Measurements from ENCODE around the gene NCF4.

NCF4 gene

GRCh38 chr22:36865346-36865745 lies 4.5 kb downstream of the NCF4 start:
- DNase-seq = no peak

GRCh38 chr22:36867695-36868094 lies 6.9 kb downstream of the NCF4 start:
- DNase-seq = no peak

- DNase-seq = no peak
Observed at GRCh38 chr22:36868546-36869181, 7.9 kb downstream of the NCF4 start.

- DNase-seq = no peak
Observed at GRCh38 chr22:36870250-36870649, 9.4 kb downstream of the NCF4 start.

- no peak for DNase-seq
Observed at GRCh38 chr22:36871669-36872081, 10.9 kb downstream of the NCF4 start.

GRCh38 chr22:36872084-36872483 lies 11.3 kb downstream of the NCF4 start:
- DNase-seq = no peak

GRCh38 chr22:36872866-36873498 lies 12.2 kb downstream of the NCF4 start:
- no peak for DNase-seq

GRCh38 chr22:36873614-36874308 lies 13.0 kb downstream of the NCF4 start:
- peak; percentile 9 for DNase-seq

GRCh38 chr22:36874309-36874696 lies 13.5 kb downstream of the NCF4 start:
- DNase-seq = no peak

- DNase-seq = no peak
Observed at GRCh38 chr22:36874736-36875135, 13.9 kb downstream of the NCF4 start.

GRCh38 chr22:36875741-36876140 lies 14.9 kb downstream of the NCF4 start:
- no peak for DNase-seq

- DNase-seq = no peak
Observed at GRCh38 chr22:36879775-36880174, 19.0 kb downstream of the NCF4 start.

- no peak for DNase-seq
Observed at GRCh38 chr22:36881504-36882245, 20.9 kb downstream of the NCF4 start.

GRCh38 chr22:36884349-36885158 lies 23.7 kb downstream of the NCF4 start:
- DNase-seq = no peak

- no peak for DNase-seq
Observed at GRCh38 chr22:36885474-36885873, 24.7 kb downstream of the NCF4 start.

- DNase-seq = no peak
Observed at GRCh38 chr22:36886016-36886415, 25.2 kb downstream of the NCF4 start.

GRCh38 chr22:36887162-36887561 lies 26.4 kb downstream of the NCF4 start:
- DNase-seq = no peak

GRCh38 chr22:36891646-36892045 lies 30.8 kb downstream of the NCF4 start:
- no peak for DNase-seq

- DNase-seq = no peak
Observed at GRCh38 chr22:36892292-36892691, 31.5 kb downstream of the NCF4 start.

GRCh38 chr22:36893262-36893661 lies 32.5 kb downstream of the NCF4 start:
- no peak for DNase-seq

GRCh38 chr22:36894266-36894665 lies 33.5 kb downstream of the NCF4 start:
- DNase-seq = no peak

GRCh38 chr22:36897611-36898010 lies 36.8 kb downstream of the NCF4 start:
- no peak for DNase-seq

- DNase-seq = no peak
Observed at GRCh38 chr22:36898690-36899089, 37.9 kb downstream of the NCF4 start.

Data from NCI-H1092 treated with DMSO at 0.1 percent for 48 hours (cell line).